ENCODE data around the gene SAV1.
"Not testable (repeated sequence)": the region's sequence is repeated elsewhere in the genome, so short reads cannot be mapped to it uniquely, and the experiment has no call there.

SAV1 gene

GRCh38 chr14:50664579-50664978, 3.5 kb downstream of the SAV1 start:
- not testable (repeated sequence) for DNase-seq

DNA sequence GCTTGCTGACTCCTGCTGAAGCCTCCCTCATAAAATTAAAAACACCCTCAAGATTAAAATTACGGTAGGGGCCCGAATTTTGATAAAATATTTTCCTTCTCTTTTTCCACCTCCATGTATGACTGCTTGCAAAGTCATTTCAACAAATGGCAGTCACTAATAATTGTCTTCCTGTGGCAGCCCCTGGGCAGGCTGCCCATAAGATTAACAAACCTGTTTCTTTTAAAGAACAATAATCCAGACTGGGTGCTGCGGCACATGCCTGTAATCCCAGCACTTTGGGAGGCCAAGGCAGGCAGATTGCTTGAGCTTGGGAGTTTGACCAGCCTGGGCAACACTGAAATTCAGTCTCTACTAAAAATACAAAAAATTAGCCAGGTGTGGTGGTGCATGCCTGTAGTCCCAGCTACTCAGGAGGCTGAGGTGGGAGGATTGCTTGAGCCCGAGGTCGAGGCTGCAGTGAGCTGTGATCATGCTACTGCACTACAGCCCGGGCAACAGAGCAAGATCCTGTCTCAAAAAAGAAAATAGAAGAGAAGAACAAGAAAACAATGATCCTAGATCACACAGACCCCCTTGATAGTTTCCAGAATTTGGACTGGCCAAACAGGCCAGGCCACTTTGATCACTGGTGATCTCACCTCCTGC, 8.7 kb downstream of the SAV1 start:
- no peak for DNase-seq

DNA sequence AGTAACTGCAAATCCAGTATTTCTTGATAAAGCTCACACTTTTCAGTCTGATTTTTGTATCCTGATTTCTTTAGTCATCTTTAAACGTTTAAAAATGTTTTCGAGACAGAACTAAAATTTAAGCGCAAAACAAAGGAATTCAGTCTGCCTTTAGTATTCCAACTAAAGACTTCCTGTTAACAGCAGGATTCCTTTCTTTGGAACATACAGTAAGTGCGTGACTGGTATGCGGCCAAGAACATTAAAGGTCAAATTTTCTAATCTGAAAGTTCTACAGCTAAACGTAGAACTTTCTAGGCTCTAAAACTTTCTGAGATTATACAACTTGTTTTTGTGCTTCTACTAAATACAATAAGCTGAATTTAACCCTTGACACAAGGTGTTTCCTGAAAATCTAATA, 9.9 kb downstream of the SAV1 start:
- DNase-seq = no peak

DNA sequence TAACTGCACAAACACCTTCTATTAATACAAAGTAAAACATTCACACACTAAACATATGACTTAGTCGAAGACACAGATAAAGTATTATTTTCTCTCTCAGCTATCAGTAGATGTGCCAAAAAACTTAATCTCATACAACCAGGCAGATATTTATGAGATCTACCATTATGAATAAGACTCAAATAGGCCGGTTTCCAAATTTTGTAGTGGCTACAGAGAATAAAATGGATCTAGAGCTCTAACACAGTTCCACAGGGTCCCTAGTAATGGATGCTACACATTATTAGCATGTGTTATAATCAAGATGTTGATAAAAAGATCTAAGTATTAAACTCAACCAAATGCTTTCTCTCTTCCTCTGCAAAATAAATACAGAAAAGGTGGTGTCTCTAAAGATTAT, 10.4 kb downstream of the SAV1 start:
- no peak for DNase-seq

- DNase-seq = no peak
Observed at GRCh38 chr14:50656776-50657175, 11.3 kb downstream of the SAV1 start.

DNA sequence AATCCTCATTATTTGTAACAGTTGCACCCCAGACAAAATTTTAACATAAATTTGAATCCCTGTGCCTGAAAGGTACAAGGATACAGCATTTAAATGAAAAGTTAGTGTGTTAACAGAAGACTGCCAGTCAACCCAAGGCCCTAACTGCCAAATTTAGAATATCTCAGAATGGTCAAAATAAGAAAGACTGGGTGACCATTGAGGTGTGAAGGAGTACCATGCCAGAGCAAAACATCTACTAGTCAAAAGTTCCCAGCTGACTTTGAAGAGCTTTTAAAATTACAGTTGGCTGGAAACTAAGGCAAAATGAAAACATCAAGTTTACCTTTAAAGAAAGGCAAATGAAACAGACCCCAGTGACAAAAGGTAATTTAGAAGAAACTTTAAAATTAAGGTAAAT, 18.4 kb downstream of the SAV1 start:
- no peak for DNase-seq

DNA sequence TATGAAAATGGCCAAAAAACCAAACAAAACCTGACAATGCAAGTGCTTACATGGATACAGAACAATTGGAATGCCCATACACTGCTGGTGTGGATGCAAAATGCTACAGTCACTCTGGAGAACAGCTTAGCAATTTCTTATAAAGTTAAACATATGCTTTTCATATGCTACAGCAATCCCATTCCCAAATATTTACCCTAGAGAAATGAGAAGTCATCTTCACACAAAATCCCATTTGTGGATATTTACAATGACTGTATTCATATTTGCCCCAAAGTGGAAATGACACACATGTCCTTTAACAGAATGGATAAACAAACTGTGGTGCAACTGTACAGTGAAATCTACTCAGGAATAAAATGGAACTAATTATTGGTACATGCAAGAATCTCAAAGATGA, 20.4 kb downstream of the SAV1 start:
- no peak for DNase-seq

- no peak for DNase-seq
Observed at GRCh38 chr14:50647282-50647681, 20.8 kb downstream of the SAV1 start.

- DNase-seq = no peak
Observed at GRCh38 chr14:50635141-50635540, 33.0 kb downstream of the SAV1 start.

GRCh38 chr14:50633954-50634353, 34.2 kb downstream of the SAV1 start:
- DNase-seq = no peak

- no peak for DNase-seq
Observed at GRCh38 chr14:50631408-50631821, 36.7 kb downstream of the SAV1 start.

DNA sequence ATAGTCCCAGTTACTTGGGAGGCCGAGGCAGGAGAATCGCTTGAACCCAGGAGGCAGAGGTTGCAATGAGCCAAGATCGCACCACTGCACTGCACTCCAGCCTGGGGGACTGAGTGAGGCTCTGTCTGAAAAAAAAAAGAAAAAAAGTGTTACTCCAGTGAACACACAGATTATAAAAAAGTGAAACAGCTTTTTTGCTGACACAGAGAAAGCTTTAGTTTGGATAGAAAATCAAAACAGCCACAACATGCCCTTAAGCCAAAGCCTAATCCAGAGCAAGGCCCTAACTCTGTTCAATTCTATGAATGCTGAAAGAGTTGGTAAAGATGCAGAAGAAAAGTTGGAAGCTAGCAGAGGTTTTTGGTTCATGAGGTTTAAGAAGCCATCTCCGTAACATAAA, 43.2 kb downstream of the SAV1 start:
- DNase-seq = not testable (repeated sequence)

GRCh38 chr14:50624447-50624846, 43.7 kb downstream of the SAV1 start:
- DNase-seq = no peak

DNA sequence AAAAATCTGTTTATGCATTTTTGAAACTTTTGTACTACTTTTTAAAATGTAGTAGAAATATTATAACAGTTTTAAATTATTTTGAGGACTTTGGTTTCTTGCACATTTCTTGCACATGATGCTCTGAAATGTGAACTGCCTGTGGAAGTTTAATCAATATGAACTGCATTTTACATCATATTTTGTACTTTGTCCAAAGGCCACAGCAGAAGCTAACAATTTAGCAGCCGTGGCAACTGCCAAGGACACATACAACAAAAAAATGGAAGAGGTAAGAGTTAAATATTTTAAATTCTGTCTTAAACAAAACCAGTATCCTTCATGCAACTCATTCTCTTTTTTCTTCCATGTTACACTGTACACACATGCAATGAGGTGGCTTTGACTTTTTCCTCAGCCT, 45.1 kb downstream of the SAV1 start:
- DNase-seq = no peak

GRCh38 chr14:50620341-50620740, 47.8 kb downstream of the SAV1 start:
- no peak for DNase-seq

DNA sequence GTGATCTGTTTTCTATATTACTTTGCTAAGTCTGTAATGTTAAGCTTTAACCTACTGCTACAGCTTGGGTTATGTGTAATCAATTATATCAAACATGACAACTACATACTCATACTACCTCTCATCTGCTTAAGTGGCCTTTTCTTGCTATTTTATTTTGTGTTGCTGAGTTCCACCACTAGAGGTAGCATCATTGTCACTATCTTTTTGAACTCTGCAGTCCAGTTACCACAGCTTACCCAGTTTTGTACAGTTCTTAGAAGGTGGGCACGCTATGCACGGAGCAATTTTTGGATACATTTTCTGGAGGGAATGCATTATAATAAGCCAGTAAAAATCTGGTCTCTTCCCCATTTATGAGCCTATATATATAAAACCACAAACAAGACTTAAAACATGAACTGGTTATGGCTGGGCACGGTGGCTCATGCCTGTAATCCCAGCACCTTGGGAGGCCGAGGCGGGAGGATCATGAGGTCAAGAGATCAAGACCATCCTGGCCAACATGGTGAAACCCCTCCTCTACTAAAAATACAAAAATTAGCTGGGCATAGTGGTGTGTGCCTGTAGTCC, 48.5 kb downstream of the SAV1 start:
- DNase-seq = peak; percentile 2

- no peak for DNase-seq
Observed at GRCh38 chr14:50616275-50616674, 51.8 kb downstream of the SAV1 start.

- no peak for DNase-seq
Observed at GRCh38 chr14:50615552-50615951, 52.6 kb downstream of the SAV1 start.

GRCh38 chr14:50615056-50615455, 53.0 kb downstream of the SAV1 start:
- no peak for DNase-seq

- DNase-seq = no peak
Observed at GRCh38 chr14:50612806-50613205, 55.3 kb downstream of the SAV1 start.

GRCh38 chr14:50610465-50610864, 57.6 kb downstream of the SAV1 start:
- DNase-seq = no peak

DNA sequence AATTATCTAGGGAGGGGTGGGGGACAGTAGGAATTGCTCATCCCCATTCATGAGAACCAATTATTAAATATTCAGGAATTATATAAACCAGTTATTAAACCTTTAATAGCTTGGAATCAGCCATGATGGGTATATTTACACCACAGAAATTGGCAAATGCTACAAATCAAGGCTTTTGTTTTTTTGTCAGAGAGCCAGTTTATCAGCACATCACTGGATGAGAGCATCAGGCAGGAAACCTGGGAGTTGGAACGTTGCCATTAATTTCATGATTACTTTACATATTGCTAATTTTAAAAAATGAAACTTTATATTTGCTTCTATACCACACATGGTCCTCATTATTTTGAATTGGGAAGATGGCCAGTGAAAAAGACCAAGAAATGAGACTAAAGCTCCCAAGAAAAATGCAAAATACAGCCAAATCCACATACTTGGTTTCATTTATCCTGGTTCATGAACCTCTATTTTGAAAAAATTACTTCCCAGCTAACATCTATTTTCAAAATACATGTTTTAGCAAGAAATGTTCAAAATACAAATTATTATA, 59.7 kb downstream of the SAV1 start:
- DNase-seq = no peak

DNA sequence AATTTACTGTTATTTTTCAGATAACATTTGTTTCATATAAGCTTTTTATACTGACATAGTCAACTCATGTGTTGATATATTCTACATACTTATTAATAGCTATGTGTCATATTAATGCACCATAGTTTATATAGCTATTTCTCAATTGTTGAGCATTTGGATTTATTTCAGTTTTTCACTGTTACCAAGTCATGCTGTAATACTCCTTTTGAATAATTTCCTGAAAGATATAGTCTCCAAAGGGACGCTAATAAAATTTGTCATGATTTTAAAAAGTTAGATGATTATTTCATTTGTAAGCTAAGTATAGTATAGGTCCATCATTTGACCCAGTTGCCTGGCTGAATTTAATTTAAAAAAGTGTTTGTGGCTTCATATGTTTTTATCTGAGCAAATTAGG, 60.3 kb downstream of the SAV1 start:
- DNase-seq = no peak

DNA sequence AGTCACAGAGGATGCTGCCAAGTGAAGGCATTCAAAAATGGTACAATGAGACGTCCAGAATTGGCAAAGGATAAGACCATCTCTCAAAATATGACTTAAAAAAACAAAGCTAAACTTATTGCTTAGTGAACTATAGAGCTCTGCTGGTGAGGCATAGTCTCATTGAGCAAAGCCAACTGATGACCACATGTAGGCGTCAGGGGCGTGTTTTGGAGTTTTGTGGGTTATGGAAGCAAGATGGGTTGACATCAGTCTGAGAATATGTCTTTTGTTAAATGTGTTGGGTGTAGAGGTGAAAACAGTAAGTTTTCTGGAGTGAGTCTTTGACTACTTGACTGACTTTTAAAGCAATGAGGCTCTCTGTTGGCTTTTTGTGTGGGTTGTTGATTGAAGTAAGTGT, 60.9 kb downstream of the SAV1 start:
- no peak for DNase-seq

DNA sequence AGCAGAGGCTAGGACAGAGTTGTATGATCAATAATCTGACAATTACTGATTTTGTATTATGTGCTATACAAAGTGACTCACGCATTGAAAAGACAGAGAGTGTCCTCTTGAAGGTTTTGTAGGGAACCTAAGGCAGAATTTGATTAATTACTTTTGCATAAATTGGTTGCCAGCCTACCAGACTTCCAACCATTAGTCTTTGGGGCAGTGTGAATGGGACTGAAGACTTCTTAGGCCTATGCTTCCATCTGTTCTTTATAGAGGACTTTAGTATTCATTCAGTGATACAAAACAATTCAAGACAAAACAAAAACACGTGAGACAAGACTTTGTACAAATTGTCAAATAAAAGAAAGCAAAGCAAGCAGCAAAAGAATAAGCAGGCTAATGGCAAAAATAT, 61.6 kb downstream of the SAV1 start:
- no peak for DNase-seq
